Uterus (tissue), 2 donors: ENCODE measurements around the gene CATSPERD.

Experiments used
- POLR2A ChIP-seq, 2 donors: fragments of 450-650 bp; IDR thresholded peaks; one replicate each; pipeline ENCODE4 v1.6.1; 2016; ENCODE audit warnings: antibody characterized with exemption in 2 of 2, mild to moderate bottlenecking in 1 of 2, moderate library complexity in 1 of 2
- TF ChIP-seq, protein P1 (sequence below), 4 experiments: fragments of 200-600 bp in 2 of 4; fragments of 450-650 bp in 2 of 4; sonication (generic) in 2 of 4; IDR thresholded peaks; one replicate each; pipeline ENCODE4 v1.5.1; 2016 to 2019; ENCODE audit warnings: antibody characterized with exemption in 4 of 4, mild to moderate bottlenecking in 2 of 4, moderate library complexity in 1 of 4

DNA sequence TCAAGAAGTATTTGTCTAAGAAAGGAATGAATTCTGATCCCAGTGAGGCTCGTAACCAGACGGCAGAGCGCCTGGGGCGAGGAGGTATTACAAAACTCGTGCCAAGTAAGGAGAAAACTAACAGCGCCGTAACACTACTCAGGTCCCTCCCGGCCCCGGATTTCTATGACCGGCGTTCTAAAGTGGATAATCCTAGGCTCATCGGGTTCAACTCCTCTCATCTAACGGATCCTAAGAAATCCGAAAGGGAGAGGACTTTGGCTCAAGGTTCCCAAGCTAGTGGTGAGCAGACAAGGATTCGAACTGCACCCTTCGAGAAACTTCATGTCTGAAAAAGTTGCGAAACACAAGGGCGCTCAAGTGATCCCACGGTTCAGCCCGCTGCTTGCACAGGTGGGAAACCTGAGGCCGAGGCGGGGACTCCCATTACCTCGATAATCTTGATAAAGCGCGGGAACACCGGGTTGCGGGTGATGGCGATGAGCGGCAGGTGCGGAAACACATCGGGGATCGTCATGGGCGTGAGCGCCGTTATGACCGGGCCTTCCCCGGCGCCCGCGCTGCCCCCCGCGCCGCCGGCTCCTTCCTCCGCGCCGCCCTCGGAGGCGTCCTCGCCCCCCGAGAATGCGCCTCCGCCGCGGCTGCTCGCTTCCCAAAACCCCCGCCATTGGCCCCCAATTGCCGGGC lies 1.0 kb upstream of the CATSPERD start:
- TF ChIP-seq, protein P1, sequence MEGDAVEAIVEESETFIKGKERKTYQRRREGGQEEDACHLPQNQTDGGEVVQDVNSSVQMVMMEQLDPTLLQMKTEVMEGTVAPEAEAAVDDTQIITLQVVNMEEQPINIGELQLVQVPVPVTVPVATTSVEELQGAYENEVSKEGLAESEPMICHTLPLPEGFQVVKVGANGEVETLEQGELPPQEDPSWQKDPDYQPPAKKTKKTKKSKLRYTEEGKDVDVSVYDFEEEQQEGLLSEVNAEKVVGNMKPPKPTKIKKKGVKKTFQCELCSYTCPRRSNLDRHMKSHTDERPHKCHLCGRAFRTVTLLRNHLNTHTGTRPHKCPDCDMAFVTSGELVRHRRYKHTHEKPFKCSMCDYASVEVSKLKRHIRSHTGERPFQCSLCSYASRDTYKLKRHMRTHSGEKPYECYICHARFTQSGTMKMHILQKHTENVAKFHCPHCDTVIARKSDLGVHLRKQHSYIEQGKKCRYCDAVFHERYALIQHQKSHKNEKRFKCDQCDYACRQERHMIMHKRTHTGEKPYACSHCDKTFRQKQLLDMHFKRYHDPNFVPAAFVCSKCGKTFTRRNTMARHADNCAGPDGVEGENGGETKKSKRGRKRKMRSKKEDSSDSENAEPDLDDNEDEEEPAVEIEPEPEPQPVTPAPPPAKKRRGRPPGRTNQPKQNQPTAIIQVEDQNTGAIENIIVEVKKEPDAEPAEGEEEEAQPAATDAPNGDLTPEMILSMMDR (IDR thresholded peaks at IDR 0.05) = no peak
- no peak for TF ChIP-seq POLR2A (IDR thresholded peaks at IDR 0.05)
